Measurements from ENCODE around the gene GRK5. TPM values are rescaled to one million over a fixed set of nuclear protein-coding genes. Genes with fewer than 3 reads are reported as not detected.

The GRK5 gene
- total and polyA plus RNA-seq, 4 donors, result 18.5 to 43.1 (median 40.3) TPM

GRCh38 chr10:119415121-119415520 is 207.8 kb downstream of the GRK5 start:
- DNase-seq (no peak), ATAC-seq (ENCODE audit: insufficient read depth, low FRiP score) (no peak)
- H3K4me3 ChIP-seq, result no peak overlapping the region
- no peak overlapping the region for H3K9ac ChIP-seq (ENCODE audit: insufficient read depth in 1 of 2, low read length in 2 of 2)
- 74 to 80% methylated on average over 6 of the region's 6 CpGs for WGBS, 2 donors
- H3K36me3 ChIP-seq (ENCODE audit: control insufficient read depth in 4 of 4, insufficient read depth in 4 of 4, low read length in 4 of 4), result no peaks in the 10 kb centered on the region
- no peaks in the 10 kb centered on the region for H3K27me3 ChIP-seq (ENCODE audit: control insufficient read depth in 3 of 3, insufficient read depth in 3 of 3, low read length in 2 of 3)
- peaks cover 0 to 39% (median 26%) of the 10 kb centered on the region in 5 donors for H3K4me1 ChIP-seq (ENCODE audit: control insufficient read depth in 5 of 5, insufficient read depth in 5 of 5, low read length in 5 of 5)
- H3K9me3 ChIP-seq (ENCODE audit: control insufficient read depth in 4 of 4, insufficient read depth in 3 of 4, low read length in 3 of 4), result no peaks in the 10 kb centered on the region
- no peak for TF ChIP-seq CTCF (IDR thresholded peaks at IDR 0.05; ENCODE audit: control extremely low read depth, extremely low read depth)
- H3K27ac ChIP-seq (ENCODE audit: low read depth in 1 of 2, low read length in 1 of 2), result no peak overlapping the region

- Histone ChIP-seq H3K4me3 (no peak overlapping the region), H3K4me1 (ENCODE audit: control insufficient read depth in 5 of 5, insufficient read depth in 5 of 5, low read length in 5 of 5) (peaks cover 0 to 32% (median 21%) of the 10 kb centered on the region in 5 donors), H3K9me3 (ENCODE audit: control insufficient read depth in 4 of 4, insufficient read depth in 3 of 4, low read length in 3 of 4) (no peaks in the 10 kb centered on the region), H3K27ac (ENCODE audit: low read depth in 1 of 2, low read length in 1 of 2) (no peak overlapping the region), H3K27me3 (ENCODE audit: control insufficient read depth in 3 of 3, insufficient read depth in 3 of 3, low read length in 2 of 3) (no peaks in the 10 kb centered on the region), H3K9ac (ENCODE audit: insufficient read depth in 1 of 2, low read length in 2 of 2) (no peak overlapping the region), H3K36me3 (ENCODE audit: control insufficient read depth in 4 of 4, insufficient read depth in 4 of 4, low read length in 4 of 4) (no peaks in the 10 kb centered on the region)
- no peak for TF ChIP-seq CTCF (IDR thresholded peaks at IDR 0.05; ENCODE audit: control extremely low read depth, extremely low read depth)
- WGBS, 2 donors, result 82 to 85% methylated on average over 21 of the region's 21 CpGs
- no peak for DNase-seq
- ATAC-seq (ENCODE audit: insufficient read depth, low FRiP score), result no peak
These were observed 208.4 kb downstream of the GRK5 start for GRCh38 chr10:119415536-119416503.

GRCh38 chr10:119416855-119417254 is 209.5 kb downstream of the GRK5 start:
- Histone ChIP-seq H3K36me3 (ENCODE audit: control insufficient read depth in 4 of 4, insufficient read depth in 4 of 4, low read length in 4 of 4) (peaks cover 0 to 3% (median 0%) of the 10 kb centered on the region in 4 donors), H3K9me3 (ENCODE audit: control insufficient read depth in 4 of 4, insufficient read depth in 3 of 4, low read length in 3 of 4) (no peaks in the 10 kb centered on the region), H3K9ac (ENCODE audit: insufficient read depth in 1 of 2, low read length in 2 of 2) (no peak overlapping the region), H3K27ac (ENCODE audit: low read depth in 1 of 2, low read length in 1 of 2) (peak overlapping the region in 1 of 2 donors; percentile 3), H3K4me1 (ENCODE audit: control insufficient read depth in 5 of 5, insufficient read depth in 5 of 5, low read length in 5 of 5) (peaks cover 0 to 32% (median 21%) of the 10 kb centered on the region in 5 donors), H3K4me3 (no peak overlapping the region), H3K27me3 (ENCODE audit: control insufficient read depth in 3 of 3, insufficient read depth in 3 of 3, low read length in 2 of 3) (no peaks in the 10 kb centered on the region)
- TF ChIP-seq CTCF (IDR thresholded peaks at IDR 0.05; ENCODE audit: control extremely low read depth, extremely low read depth), result peak; percentile 49
- ATAC-seq (ENCODE audit: insufficient read depth, low FRiP score) (no peak), DNase-seq (peak; percentile 64 to 73 (median 73))
- WGBS, 2 donors, result 46 to 48% methylated on average over 10 of the region's 10 CpGs

Data from lung (tissue), 12 donors.